ENCODE data around the gene HDAC5. TPM values are rescaled to one million over a fixed set of nuclear protein-coding genes. Genes with fewer than 3 reads are reported as not detected.

The HDAC5 gene
- total RNA-seq, 1 experiment from 2014 or later: 11.5 TPM

- Histone ChIP-seq H3K9me3 (ENCODE audit: control insufficient read depth, insufficient read depth, low read depth, low read length) (no peaks in the 10 kb centered on the region), H3K27me3 (ENCODE audit: control insufficient read depth, insufficient read depth, low read length) (no peaks in the 10 kb centered on the region), H3K4me3 (ENCODE audit: low read depth in 2 of 2, low read length in 2 of 2) (peak within 1 kb of the TSS; percentile 70 to 81), H3K4me1 (ENCODE audit: control insufficient read depth, insufficient read depth, low read length) (peaks cover 15% of the 10 kb centered on the region), H3K27ac (ENCODE audit: low read length) (peak within 1 kb of the TSS; percentile 91), H3K36me3 (ENCODE audit: control insufficient read depth, insufficient read depth, low read length) (peaks cover 9% of the 10 kb centered on the region)
- ChIA-PET POLR2A (no interaction called here), CTCF (no interaction called here)
- TF ChIP-seq CTCF (IDR thresholded peaks at IDR 0.05): no peak
- TF ChIP-seq TCF7L2 (IDR thresholded peaks at IDR 0.05; ENCODE audit: low read depth, low read length): no peak
- no peak; the same call in 1 of the 2 replicates for TF ChIP-seq POLR2AphosphoS5 (IDR thresholded peaks at IDR 0.05; ENCODE audit: low read depth, low read length)
- no peak for TF ChIP-seq SIN3A (IDR thresholded peaks at IDR 0.05; ENCODE audit: borderline replicate concordance, insufficient read depth, low read depth, low read length)
- intact Hi-C loops (cut with micrococcal nuclease; ENCODE audit: unreplicated experiment) (no loop called here), in situ Hi-C loops (cut with HindIII; ENCODE audit: low pct_unique_long_range_greater_than_20kb, low sequenced_read_pairs) (no loop called here)
- ATAC-seq (peak; percentile 92), DNase-seq (ENCODE audit: low read depth, low spot score) (no peak)
- no TSS peak for BruUV-seq (replicated peaks)
Measured at GRCh38 chr17:44066204-44066930, 57.1 kb downstream of the HDAC5 start, which contains the start of gene LSM12. LSM12 (minus strand) TSS chr17:44066671; CDS start chr17:44066587, 84 bp downstream.

GRCh38 chr17:44065668-44066203, 57.7 kb downstream of the HDAC5 start:
- Histone ChIP-seq H3K27me3 (ENCODE audit: control insufficient read depth, insufficient read depth, low read length) (no peaks in the 10 kb centered on the region), H3K36me3 (ENCODE audit: control insufficient read depth, insufficient read depth, low read length) (peaks cover 6% of the 10 kb centered on the region), H3K4me1 (ENCODE audit: control insufficient read depth, insufficient read depth, low read length) (peaks cover 15% of the 10 kb centered on the region), H3K27ac (ENCODE audit: low read length) (peak overlapping the region; percentile 88), H3K9me3 (ENCODE audit: control insufficient read depth, insufficient read depth, low read depth, low read length) (no peaks in the 10 kb centered on the region), H3K4me3 (ENCODE audit: low read depth in 2 of 2, low read length in 2 of 2) (peak overlapping the region; percentile 70 to 81)
- in situ Hi-C loops (cut with HindIII; ENCODE audit: low pct_unique_long_range_greater_than_20kb, low sequenced_read_pairs): no loop called here
- CTCF ChIA-PET: no interaction called here
- DNase-seq (ENCODE audit: low read depth, low spot score): no peak
- POLR2A ChIA-PET: no interaction called here
- intact Hi-C loops (cut with micrococcal nuclease; ENCODE audit: unreplicated experiment): no loop called here
- no TSS peak for BruUV-seq (replicated peaks)
- no peak for ATAC-seq
- TF ChIP-seq CTCF (IDR thresholded peaks at IDR 0.05) (no peak), SIN3A (IDR thresholded peaks at IDR 0.05; ENCODE audit: borderline replicate concordance, insufficient read depth, low read depth, low read length) (no peak), TCF7L2 (IDR thresholded peaks at IDR 0.05; ENCODE audit: low read depth, low read length) (no peak), REST (IDR thresholded peaks at IDR 0.05; ENCODE audit: insufficient read depth in 1 of 2, low read depth in 2 of 2, low read length in 1 of 2) (no peak), POLR2AphosphoS5 (IDR thresholded peaks at IDR 0.05; ENCODE audit: low read depth, low read length) (no peak)
